ENCODE data around the gene HSPE1.
"Not testable (repeated sequence)": the region's sequence is repeated elsewhere in the genome, so short reads cannot be mapped to it uniquely, and the experiment has no call there.

The HSPE1 gene

GRCh38 chr2:197538412-197538811 lies 38.2 kb downstream of the HSPE1 start:
- Histone ChIP-seq H3K9me3 (ENCODE audit: control insufficient read depth, insufficient read depth, low read length) (no peaks in the 10 kb centered on the region), H3K27me3 (ENCODE audit: control insufficient read depth, insufficient read depth, low read length) (no peaks in the 10 kb centered on the region), H3K4me3 (ENCODE audit: low read depth, low read length) (no peak overlapping the region), H3K9ac (ENCODE audit: low read depth, low read length) (no peak overlapping the region), H3K4me1 (ENCODE audit: control insufficient read depth, insufficient read depth, low read length) (no peaks in the 10 kb centered on the region), H3K36me3 (ENCODE audit: control insufficient read depth, insufficient read depth, low read length) (peaks cover 10% of the 10 kb centered on the region)

GRCh38 chr2:197539734-197540133 lies 39.6 kb downstream of the HSPE1 start:
- Histone ChIP-seq H3K9ac (ENCODE audit: low read depth, low read length) (no peak overlapping the region), H3K4me3 (ENCODE audit: low read depth, low read length) (no peak overlapping the region), H3K9me3 (ENCODE audit: control insufficient read depth, insufficient read depth, low read length) (no peaks in the 10 kb centered on the region), H3K4me1 (ENCODE audit: control insufficient read depth, insufficient read depth, low read length) (no peaks in the 10 kb centered on the region), H3K27me3 (ENCODE audit: control insufficient read depth, insufficient read depth, low read length) (no peaks in the 10 kb centered on the region), H3K36me3 (ENCODE audit: control insufficient read depth, insufficient read depth, low read length) (peaks cover 10% of the 10 kb centered on the region)

- peaks cover 2% of the 10 kb centered on the region for H3K36me3 ChIP-seq (ENCODE audit: control insufficient read depth, insufficient read depth, low read length)
- H3K27me3 ChIP-seq (ENCODE audit: control insufficient read depth, insufficient read depth, low read length), result no peaks in the 10 kb centered on the region
- no peak overlapping the region for H3K9ac ChIP-seq (ENCODE audit: low read depth, low read length)
- no peak overlapping the region for H3K4me3 ChIP-seq (ENCODE audit: low read depth, low read length)
- no peaks in the 10 kb centered on the region for H3K9me3 ChIP-seq (ENCODE audit: control insufficient read depth, insufficient read depth, low read length)
- no peaks in the 10 kb centered on the region for H3K4me1 ChIP-seq (ENCODE audit: control insufficient read depth, insufficient read depth, low read length)
Measured at GRCh38 chr2:197543206-197543605, 43.0 kb downstream of the HSPE1 start.

GRCh38 chr2:197547163-197547900 lies 47.2 kb downstream of the HSPE1 start:
- Histone ChIP-seq H3K4me3 (ENCODE audit: low read depth, low read length) (no peak overlapping the region), H3K9ac (ENCODE audit: low read depth, low read length) (no peak overlapping the region), H3K4me1 (ENCODE audit: control insufficient read depth, insufficient read depth, low read length) (no peaks in the 10 kb centered on the region), H3K9me3 (ENCODE audit: control insufficient read depth, insufficient read depth, low read length) (no peaks in the 10 kb centered on the region), H3K36me3 (ENCODE audit: control insufficient read depth, insufficient read depth, low read length) (no peaks in the 10 kb centered on the region), H3K27me3 (ENCODE audit: control insufficient read depth, insufficient read depth, low read length) (no peaks in the 10 kb centered on the region)

- H3K27me3 ChIP-seq (ENCODE audit: control insufficient read depth, insufficient read depth, low read length), result no peaks in the 10 kb centered on the region
- no peaks in the 10 kb centered on the region for H3K4me1 ChIP-seq (ENCODE audit: control insufficient read depth, insufficient read depth, low read length)
- no peaks in the 10 kb centered on the region for H3K36me3 ChIP-seq (ENCODE audit: control insufficient read depth, insufficient read depth, low read length)
- H3K4me3 ChIP-seq (ENCODE audit: low read depth, low read length), result no peak overlapping the region
- no peaks in the 10 kb centered on the region for H3K9me3 ChIP-seq (ENCODE audit: control insufficient read depth, insufficient read depth, low read length)
- no peak overlapping the region for H3K9ac ChIP-seq (ENCODE audit: low read depth, low read length)
Measured at GRCh38 chr2:197548582-197548981, 48.4 kb downstream of the HSPE1 start.

GRCh38 chr2:197551260-197551659 lies 51.1 kb downstream of the HSPE1 start:
- not testable (repeated sequence) for H3K36me3 ChIP-seq (ENCODE audit: control insufficient read depth, insufficient read depth, low read length); H3K4me3 ChIP-seq (ENCODE audit: low read depth, low read length); H3K9ac ChIP-seq (ENCODE audit: low read depth, low read length); H3K4me1 ChIP-seq (ENCODE audit: control insufficient read depth, insufficient read depth, low read length); H3K27me3 ChIP-seq (ENCODE audit: control insufficient read depth, insufficient read depth, low read length); H3K9me3 ChIP-seq (ENCODE audit: control insufficient read depth, insufficient read depth, low read length)

Data from iPS-15b (cell line).